Muscle layer of duodenum (tissue), 2 donors: ENCODE results near the gene TTC27.
"Not testable (repeated sequence)": the region's sequence is repeated elsewhere in the genome, so short reads cannot be mapped to it uniquely, and the experiment has no call there.

Source experiments
- H3K27ac ChIP-seq: one replicate; pipeline ENCODE4 v1.7.0; 2013; ENCODE audit warnings: mild to moderate bottlenecking, low read length
- H3K27me3 ChIP-seq: one replicate; pipeline ENCODE4 v1.7.0; 2013; ENCODE audit warnings: low read depth, mild to moderate bottlenecking, control low read depth, low read length
- H3K36me3 ChIP-seq, 2 donors: one replicate each; pipeline ENCODE4 v1.7.0; 2013; ENCODE audit warnings: low read length in 2 of 2, control low read depth in 1 of 2, mild to moderate bottlenecking in 1 of 2; ENCODE audit not compliant: insufficient read depth in 2 of 2, control insufficient read depth in 1 of 2
- H3K4me1 ChIP-seq, 2 donors: one replicate each; pipeline ENCODE4 v1.7.0; 2013; ENCODE audit warnings: low read length in 2 of 2, mild to moderate bottlenecking in 2 of 2, control low read depth in 1 of 2, moderate library complexity in 1 of 2; ENCODE audit not compliant: insufficient read depth in 2 of 2, control insufficient read depth in 1 of 2
- H3K4me3 ChIP-seq, 2 donors: one replicate each; pipeline ENCODE4 v1.7.0; 2013; ENCODE audit warnings: low read length in 2 of 2, low read depth in 1 of 2, mild to moderate bottlenecking in 1 of 2
- H3K9me3 ChIP-seq, 2 donors: one replicate each; pipeline ENCODE4 v1.7.0; 2013; ENCODE audit warnings: low read length in 2 of 2, control low read depth in 1 of 2, mild to moderate bottlenecking in 1 of 2; ENCODE audit not compliant: control insufficient read depth in 1 of 2
- donor health status: healthy.

Gene TTC27

GRCh38 chr2:32739664-32740063 lies 111.8 kb downstream of the TTC27 start:
- Histone ChIP-seq H3K9me3 (no peaks in the 10 kb centered on the region), H3K4me1 (no peaks in the 10 kb centered on the region), H3K4me3 (no peak overlapping the region), H3K36me3 (peaks cover 5 to 13% of the 10 kb centered on the region in 2 donors), H3K27ac (no peak overlapping the region), H3K27me3 (no peaks in the 10 kb centered on the region)

GRCh38 chr2:32741575-32741974 lies 113.7 kb downstream of the TTC27 start:
- no peak overlapping the region for H3K27ac ChIP-seq

DNA sequence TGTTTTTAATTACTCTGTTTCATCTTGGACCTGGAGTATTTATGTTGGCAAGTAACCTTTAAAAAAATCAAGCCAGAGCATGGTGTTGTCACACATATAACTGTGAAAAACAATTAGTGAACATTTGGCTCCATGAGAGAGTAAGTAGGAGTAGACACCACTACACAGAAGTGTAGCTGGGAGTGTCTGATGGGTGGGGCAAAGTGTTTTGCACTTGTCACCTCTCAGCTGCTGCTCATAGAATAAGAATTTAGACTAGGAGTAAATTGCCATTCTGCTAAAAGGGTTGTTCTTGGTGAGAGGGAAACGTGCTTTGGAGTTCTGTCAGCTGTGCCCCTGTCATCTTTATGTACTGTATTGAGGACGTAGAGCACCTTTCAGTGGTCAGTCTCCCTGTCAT lies 114.5 kb downstream of the TTC27 start:
- peaks cover 0 to 8% of the 10 kb centered on the region in 2 donors for H3K36me3 ChIP-seq
- no peak overlapping the region for H3K27ac ChIP-seq
- H3K4me3 ChIP-seq, result no peak overlapping the region
- no peaks in the 10 kb centered on the region for H3K4me1 ChIP-seq
- no peaks in the 10 kb centered on the region for H3K27me3 ChIP-seq
- no peaks in the 10 kb centered on the region for H3K9me3 ChIP-seq

More at GRCh38 chr2:32741575-32741974, 113.7 kb downstream of the TTC27 start:
- peaks cover 5 to 13% of the 10 kb centered on the region in 2 donors for H3K36me3 ChIP-seq
- H3K9me3 ChIP-seq, result no peaks in the 10 kb centered on the region
- no peak overlapping the region for H3K4me3 ChIP-seq
- H3K4me1 ChIP-seq, result no peaks in the 10 kb centered on the region
- no peaks in the 10 kb centered on the region for H3K27me3 ChIP-seq

DNA sequence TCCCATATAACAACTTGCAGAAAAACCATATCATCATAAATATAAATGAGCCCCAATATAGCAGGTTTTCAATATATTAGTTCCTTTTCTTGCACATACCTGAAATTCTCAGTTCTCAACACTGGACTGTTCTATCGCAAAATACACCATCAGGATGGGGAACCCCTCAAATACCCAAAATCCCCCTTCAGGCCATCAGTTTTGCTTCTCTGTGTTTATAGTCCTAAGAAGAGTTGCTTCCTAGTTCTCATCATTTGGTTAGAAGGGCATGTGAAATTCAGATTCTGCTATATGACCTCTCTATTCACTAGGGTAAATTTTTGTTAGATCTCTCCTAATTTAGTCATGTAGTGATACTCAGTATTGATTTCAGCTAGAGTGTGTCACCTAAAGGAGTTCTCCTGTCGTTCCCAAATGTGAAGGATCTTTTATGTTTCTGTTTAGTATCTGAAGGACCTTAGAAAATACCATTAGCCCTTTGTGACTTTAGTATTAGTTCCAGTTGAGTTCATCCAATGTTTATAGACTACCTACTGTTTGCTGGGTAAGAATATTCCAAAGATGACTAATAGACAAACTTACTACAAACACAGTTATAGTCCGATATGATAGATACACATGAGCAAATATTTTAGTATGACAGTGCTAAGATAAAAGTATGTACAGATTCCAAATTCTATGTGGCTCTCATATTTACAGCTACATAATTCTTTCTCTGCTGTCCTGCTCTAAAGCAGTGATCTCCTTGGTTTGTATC lies 115.8 kb downstream of the TTC27 start:
- Histone ChIP-seq H3K4me3 (no peak overlapping the region), H3K36me3 (no peaks in the 10 kb centered on the region), H3K4me1 (no peaks in the 10 kb centered on the region), H3K27me3 (no peaks in the 10 kb centered on the region), H3K9me3 (no peaks in the 10 kb centered on the region), H3K27ac (no peak overlapping the region)

DNA sequence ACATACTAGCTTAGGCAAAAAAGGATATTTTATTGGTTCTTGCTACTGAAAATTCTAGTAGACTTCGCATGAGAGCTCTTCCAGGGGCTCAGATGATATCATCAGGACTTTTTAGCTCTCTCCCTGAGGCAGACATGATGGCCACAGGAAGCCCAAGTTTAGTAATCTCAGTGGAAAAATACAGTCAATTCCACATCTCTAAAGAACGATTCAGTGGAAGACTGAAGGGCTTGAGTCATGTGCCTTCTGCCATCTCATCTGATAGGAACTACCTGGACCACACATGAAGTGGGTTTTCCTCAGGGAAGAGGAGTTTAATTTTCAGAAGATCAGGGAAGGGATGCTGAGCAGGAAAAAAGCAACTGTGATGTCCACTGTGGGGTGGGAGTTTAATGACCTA lies 117.3 kb downstream of the TTC27 start:
- Histone ChIP-seq H3K4me1 (no peaks in the 10 kb centered on the region), H3K27ac (no peak overlapping the region)

GRCh38 chr2:32745675-32746074 lies 117.8 kb downstream of the TTC27 start:
- Histone ChIP-seq H3K36me3 (peaks cover 0 to 3% of the 10 kb centered on the region in 2 donors), H3K27ac (no peak overlapping the region), H3K4me3 (no peak overlapping the region), H3K9me3 (no peaks in the 10 kb centered on the region), H3K4me1 (no peaks in the 10 kb centered on the region), H3K27me3 (no peaks in the 10 kb centered on the region)

More for the DNA sequence above, 117.3 kb downstream of the TTC27 start:
- Histone ChIP-seq H3K36me3 (peaks cover 0 to 3% of the 10 kb centered on the region in 2 donors), H3K4me3 (no peak overlapping the region), H3K27me3 (no peaks in the 10 kb centered on the region), H3K9me3 (no peaks in the 10 kb centered on the region)

DNA sequence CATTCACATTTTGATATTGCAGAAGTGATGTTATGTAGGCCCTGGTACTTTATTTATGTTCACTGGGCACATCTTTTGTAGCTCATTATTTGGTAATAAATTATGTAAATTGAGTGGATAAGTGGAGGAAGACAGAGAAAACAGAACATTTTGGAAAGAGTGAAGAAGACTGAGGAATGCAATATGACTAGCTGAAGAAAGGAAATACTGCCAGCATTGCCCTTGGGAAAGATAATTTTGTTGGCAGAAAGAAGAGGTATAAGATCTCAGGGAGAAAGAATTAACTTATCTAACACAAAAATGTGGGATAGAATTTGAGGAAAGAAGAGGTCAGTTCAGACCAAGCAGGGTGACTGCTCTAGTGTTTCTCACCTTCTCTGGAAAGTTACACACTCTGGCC lies 118.8 kb downstream of the TTC27 start:
- peaks cover 0 to 3% of the 10 kb centered on the region in 2 donors for H3K36me3 ChIP-seq
- no peaks in the 10 kb centered on the region for H3K9me3 ChIP-seq
- no peak overlapping the region for H3K27ac ChIP-seq
- no peaks in the 10 kb centered on the region for H3K27me3 ChIP-seq
- no peaks in the 10 kb centered on the region for H3K4me1 ChIP-seq
- H3K4me3 ChIP-seq, result no peak overlapping the region

GRCh38 chr2:32748158-32748557 lies 120.3 kb downstream of the TTC27 start:
- H3K27me3 ChIP-seq, result no peaks in the 10 kb centered on the region
- no peak overlapping the region for H3K27ac ChIP-seq
- peaks cover 0 to 6% of the 10 kb centered on the region in 2 donors for H3K4me1 ChIP-seq

GRCh38 chr2:32750880-32751279 lies 123.0 kb downstream of the TTC27 start:
- H3K27me3 ChIP-seq, result no peaks in the 10 kb centered on the region
- H3K4me1 ChIP-seq, result peaks cover 0 to 6% of the 10 kb centered on the region in 2 donors
- H3K36me3 ChIP-seq, result peaks cover 0 to 3% of the 10 kb centered on the region in 2 donors
- no peaks in the 10 kb centered on the region for H3K9me3 ChIP-seq
- H3K27ac ChIP-seq, result no peak overlapping the region
- no peak overlapping the region for H3K4me3 ChIP-seq

More at GRCh38 chr2:32748158-32748557, 120.3 kb downstream of the TTC27 start:
- peaks cover 0 to 3% of the 10 kb centered on the region in 2 donors for H3K36me3 ChIP-seq
- no peak overlapping the region for H3K4me3 ChIP-seq
- H3K9me3 ChIP-seq, result no peaks in the 10 kb centered on the region

- H3K36me3 ChIP-seq, result peaks cover 0 to 3% of the 10 kb centered on the region in 2 donors
- H3K27ac ChIP-seq, result no peak overlapping the region
- H3K4me1 ChIP-seq, result peaks cover 0 to 6% of the 10 kb centered on the region in 2 donors
- H3K4me3 ChIP-seq, result no peak overlapping the region
- no peaks in the 10 kb centered on the region for H3K9me3 ChIP-seq
- no peaks in the 10 kb centered on the region for H3K27me3 ChIP-seq
These were observed 124.4 kb downstream of the TTC27 start for GRCh38 chr2:32752205-32752604.

GRCh38 chr2:32752952-32753351 lies 125.1 kb downstream of the TTC27 start:
- no peak overlapping the region for H3K4me3 ChIP-seq
- peaks cover 0 to 3% of the 10 kb centered on the region in 2 donors for H3K36me3 ChIP-seq
- no peak overlapping the region for H3K27ac ChIP-seq
- peaks cover 0 to 6% of the 10 kb centered on the region in 2 donors for H3K4me1 ChIP-seq
- H3K9me3 ChIP-seq, result no peaks in the 10 kb centered on the region
- H3K27me3 ChIP-seq, result no peaks in the 10 kb centered on the region

- not testable (repeated sequence) for H3K36me3 ChIP-seq, H3K27me3 ChIP-seq, H3K27ac ChIP-seq, H3K4me1 ChIP-seq, H3K9me3 ChIP-seq, H3K4me3 ChIP-seq
These were observed 126.8 kb downstream of the TTC27 start for GRCh38 chr2:32754676-32755075.
